Stimulated activated CD8-positive, alpha-beta memory T cell treated with anti-CD3 and anti-CD28 coated beads, Interleukin-15, amount 100 ng/mL, for 24 hours (primary cell): Measurements from ENCODE around the gene PI4KA.
"Not testable (repeated sequence)": the region's sequence is repeated elsewhere in the genome, so short reads cannot be mapped to it uniquely, and the experiment has no call there.

Experiments used
- DNase-seq: peaks from one replicate; pipeline ENCODE4 v3.0.0-alpha.2; 2020; ENCODE audit warnings: low read depth

The PI4KA gene

DNA sequence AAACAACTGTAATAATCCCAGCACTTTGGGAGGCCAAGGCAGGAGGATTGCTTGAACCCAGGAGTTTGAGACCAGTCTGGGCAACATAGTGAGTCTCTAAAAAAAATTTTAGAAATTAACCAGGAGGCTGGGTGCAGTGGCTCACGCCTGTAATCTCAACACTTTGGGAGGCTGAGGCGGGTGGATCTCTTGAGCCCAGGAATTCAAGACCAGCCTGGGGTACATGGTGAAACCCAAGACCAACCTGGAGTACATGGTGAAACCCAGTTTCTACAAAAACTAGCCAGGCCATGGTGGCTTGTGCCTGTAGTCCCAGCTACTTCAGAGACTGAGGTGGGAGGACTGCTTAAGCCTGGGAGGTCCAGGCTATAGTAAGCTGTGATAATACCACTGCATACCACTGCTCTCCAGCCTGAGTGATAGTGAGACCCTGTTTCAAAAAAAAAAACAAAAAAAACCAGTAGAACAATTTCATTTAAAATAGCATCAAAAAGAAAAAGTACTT, 11.2 kb downstream of the PI4KA start:
- DNase-seq = no peak

DNA sequence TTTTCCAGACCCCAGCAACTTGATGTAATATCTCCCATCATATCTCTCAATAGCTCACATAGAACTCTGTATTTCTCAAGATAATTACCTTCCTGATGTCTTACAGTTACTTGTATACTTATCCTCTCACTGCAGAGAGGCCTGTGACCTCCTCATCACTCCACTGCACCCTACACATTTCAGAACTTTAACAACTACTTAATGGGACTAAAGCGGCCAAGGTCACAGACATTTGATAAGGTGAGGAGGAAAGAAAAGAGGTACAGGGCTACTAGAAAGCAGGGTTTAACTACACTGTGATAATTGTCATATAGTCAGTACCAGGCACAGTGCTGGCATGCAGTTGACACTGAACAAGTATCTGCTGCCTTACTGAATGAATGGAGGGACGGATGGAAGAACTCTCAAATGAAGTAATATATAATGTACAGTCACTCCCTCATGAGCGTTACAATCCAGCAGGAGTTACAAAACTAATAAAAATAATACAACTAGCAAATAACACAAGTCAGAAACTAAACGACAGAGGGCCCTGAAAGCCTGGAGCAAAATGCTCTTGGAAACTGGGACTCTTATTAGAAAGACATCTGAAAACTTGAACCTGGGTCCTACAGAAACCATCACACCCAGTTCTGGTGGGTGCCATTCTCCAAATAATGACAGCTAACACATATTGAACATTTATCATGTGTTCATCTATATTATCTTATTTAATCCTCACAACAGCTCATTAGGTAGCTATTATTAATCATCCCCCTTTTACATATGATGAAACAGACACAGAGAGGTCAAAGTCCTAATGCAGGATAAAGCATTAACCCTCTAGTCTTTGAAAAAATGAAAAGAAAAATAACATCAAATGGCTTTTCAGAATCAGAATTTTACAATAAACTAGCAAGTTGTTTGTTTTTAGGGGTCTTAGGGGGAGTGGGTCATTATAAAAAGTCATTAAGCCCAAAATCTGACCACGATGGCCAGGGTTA, 14.3 kb downstream of the PI4KA start:
- no peak for DNase-seq

DNA sequence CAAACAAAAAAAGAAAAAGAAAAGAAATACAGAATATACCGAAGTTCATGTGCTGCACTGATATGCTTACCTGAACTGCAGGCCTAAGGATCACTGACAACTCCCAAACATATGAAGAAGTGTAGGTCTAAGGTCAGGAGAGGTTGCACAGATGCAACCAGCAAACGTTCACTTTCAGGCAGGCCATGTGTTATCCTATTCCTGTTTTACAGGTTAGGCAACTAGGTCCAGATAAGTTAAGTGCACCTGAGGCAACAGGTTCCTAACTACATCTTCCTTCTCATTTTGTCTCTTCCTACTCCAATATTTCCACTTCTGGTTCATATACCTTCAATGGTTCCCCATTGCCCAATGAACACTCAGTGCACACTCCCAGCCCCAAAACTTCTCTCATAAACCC, 15.1 kb downstream of the PI4KA start:
- DNase-seq = no peak

DNA sequence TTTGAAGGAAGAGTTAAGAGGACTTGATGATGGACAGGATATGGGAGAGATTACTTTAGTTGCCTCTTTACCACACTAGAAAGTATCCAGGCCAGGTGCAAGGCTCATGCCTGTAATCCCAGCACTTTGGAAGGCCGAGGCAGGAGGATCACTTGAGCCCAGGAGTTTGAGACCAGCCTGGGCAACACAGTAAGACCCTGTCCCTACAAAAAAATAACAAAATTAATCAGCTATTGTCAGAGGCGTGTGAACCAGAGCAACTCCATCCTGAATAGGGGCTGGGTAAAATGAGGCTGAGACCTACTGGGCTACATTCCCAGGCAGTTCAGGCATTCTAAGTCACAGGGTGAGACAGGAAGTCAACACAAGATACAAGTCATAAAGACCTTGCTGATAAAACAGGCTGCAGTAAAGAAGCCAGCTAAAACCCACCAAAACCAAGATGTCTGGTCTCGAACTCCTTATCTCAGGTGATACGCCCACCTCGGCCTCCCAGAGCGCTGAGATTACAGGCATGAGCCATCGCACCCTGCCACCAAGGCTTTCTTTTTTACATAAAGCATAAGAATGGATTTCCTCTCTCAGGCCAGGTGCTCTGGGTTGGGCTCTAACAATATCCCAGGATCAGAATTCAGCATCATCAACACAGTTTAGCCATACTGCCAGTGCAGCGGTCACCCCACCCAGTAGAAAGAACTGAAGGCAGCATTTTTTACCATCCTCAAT, 17.8 kb downstream of the PI4KA start:
- DNase-seq = no peak

DNA sequence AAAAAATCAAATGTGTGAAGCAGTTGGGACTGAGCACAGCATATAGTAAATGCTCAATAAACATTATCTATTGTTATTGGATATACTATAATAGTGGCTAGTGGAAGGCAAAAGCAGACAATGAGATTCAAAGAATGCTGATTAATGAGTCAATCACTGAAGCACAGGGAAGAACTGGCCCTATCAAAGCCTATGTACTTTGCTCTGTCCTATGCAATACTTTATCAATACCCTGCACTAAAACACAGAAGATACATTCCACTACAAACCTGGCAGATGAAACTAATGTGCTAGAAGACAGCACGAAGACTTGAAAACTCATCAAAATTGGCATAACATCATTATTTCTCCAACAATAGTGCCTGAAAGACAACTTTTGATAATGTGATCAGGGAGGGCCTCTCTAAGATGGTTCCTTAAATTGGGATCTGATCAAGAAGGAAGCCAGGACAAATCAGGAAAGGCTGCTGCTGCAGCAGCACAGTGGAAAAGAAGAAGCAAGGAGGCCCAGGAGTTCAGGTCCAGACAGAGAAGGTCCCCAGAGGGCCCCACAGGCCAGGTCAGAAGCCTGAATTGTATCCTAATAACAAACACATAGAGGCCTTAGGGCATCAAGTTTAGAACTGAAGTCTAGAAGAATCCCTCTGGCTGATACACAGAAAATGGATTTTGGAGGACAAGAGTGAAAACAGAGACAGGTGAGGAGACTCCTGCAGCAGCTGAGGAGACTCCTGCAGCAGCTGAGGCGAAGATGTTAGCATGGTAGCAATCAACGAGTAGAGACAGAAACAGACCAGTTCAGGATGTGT, 18.6 kb downstream of the PI4KA start:
- no peak for DNase-seq

DNA sequence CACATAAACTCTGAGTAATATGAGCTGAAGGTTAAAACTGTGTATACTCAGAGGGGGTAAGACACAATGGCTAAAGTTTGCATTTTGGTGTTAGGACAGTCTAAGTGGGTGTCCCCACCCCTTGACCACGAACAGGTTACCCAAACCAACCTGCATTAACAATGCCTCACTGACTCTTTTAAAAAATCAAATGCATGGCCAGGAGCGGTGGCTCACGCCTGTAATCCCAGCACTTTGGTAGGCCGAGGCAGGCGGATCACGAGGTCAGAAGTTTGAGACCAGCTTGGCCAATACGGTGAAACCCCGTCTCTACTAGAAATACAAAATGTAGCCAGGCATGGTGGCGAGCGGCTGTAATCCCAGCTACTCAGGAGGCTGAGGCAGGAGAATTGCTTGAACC, 19.3 kb downstream of the PI4KA start:
- DNase-seq = not testable (repeated sequence)

DNA sequence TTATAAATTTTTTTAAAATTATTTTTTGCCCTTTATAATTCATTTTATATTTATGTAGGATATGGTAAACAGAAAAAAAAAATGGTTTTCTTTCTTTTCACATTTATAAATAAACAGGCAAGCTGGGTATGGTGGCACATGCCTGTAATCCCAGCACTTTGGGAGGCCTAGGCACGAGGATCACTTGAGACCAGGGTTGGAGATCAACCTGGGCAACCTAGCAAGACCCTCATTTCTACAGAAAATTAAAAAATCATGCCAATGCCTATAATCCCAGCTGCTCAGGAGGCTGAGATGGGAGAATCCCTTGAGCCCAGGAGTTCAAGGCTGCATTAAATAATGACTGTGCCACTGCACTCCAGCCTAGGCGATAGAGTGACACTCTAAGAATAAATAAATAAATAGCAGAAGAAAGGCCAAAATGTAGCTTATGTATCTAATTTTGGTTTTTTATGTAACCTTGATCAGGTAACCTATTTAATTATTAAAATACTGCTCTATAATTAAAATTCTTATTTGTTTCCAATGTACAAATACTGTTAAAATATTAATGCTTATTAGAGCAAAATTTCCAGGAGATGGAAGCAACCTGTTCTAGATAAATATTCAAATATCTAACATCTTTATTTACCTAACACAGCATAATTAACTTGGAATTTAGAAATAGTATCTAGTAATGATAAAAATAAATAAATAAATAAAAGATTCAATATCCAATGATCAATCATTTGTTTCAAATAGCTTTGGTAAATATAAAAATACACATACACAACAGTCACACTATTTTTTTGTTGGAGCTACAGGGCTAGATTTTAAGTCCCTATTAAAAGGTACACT, 21.4 kb downstream of the PI4KA start:
- DNase-seq = no peak

DNA sequence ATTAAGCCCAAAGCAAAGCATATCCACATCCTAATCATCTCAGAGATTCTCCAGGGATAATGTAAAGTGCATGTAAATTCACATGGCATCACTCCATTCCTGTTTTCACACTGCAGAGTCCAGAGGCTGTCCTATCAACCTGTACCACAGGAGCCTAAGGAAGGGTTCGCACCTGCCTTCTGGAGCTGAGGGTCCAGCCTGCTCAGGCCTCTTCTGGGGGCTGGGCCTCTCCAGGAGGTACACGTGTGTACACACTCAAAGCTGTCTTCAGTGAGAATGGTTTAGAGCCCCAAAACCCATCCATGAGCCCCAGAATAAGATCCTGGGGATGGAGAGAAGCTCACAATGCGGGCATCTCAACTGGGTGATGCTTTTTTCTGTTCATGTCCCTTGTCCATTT, 23.9 kb downstream of the PI4KA start:
- no peak for DNase-seq

DNA sequence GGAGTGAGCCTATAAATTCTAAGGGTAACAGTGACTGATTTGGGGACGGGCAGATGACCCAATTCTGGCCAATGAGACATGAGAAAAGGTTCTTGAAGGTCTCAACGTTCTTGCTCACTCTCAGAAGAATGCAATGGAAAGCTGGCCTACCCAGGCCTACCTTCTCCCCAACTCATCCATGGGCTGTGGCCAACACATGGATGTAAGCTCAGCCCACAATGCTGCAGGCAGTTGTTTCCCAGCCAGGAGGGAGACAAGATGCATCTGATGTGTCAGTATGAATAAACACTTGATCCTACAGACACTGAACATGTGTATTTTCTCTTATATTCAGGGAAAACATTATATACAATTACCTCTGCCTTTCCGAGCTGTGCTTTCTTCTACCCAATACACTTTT, 24.4 kb downstream of the PI4KA start:
- no peak for DNase-seq

DNA sequence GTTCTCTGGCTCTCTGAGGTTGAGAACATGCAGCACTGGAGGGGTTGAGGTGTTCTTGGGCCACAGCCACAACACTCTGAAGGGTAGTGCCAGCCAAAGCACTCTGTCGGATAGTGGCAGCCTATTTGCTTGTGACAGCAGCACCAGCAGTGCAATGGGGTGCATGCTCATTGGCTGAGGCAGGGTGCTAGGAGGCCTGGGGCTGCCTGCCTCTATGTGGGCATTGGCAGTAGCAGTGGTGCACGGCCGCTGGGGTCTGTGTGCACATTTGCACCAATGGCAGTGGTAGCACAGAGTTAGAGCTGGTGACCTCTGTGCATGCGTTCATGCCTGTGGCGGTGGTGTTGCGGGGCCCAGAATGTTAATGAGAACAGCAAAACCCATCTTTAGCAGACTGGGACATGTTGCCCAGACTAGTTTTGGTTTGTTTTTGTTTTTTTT, 25.4 kb downstream of the PI4KA start:
- no peak for DNase-seq

DNA sequence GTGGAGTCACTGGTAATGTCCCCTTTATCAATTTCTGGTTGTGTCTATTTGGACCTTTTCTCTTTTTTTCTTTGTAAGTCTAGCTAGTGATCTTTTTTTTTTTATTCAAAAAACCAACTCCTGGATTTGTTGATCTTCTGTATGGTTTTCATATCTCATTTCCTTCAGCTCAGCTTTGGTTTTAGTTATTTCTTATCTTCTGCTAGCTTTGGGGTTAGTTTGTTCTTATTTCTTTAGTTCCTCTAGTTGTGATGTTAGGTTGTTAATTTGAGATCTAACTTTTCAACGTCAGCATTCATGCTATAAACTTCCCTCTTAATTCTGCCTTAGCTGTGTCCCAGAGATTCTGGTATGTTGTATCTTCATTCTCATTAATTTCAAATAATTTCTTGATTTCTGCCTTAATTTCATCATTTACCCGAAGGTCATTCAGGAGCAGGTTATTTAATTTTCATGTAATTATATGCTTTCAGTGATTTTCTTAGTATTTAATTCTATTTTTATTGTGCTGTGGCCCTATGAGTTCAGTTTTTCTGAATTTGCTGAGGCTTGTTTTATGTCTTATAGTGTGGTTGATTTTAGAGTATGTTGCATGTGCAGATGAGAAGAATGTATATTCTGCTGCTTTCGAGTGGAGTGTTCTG, 29.0 kb downstream of the PI4KA start:
- DNase-seq = no peak

DNA sequence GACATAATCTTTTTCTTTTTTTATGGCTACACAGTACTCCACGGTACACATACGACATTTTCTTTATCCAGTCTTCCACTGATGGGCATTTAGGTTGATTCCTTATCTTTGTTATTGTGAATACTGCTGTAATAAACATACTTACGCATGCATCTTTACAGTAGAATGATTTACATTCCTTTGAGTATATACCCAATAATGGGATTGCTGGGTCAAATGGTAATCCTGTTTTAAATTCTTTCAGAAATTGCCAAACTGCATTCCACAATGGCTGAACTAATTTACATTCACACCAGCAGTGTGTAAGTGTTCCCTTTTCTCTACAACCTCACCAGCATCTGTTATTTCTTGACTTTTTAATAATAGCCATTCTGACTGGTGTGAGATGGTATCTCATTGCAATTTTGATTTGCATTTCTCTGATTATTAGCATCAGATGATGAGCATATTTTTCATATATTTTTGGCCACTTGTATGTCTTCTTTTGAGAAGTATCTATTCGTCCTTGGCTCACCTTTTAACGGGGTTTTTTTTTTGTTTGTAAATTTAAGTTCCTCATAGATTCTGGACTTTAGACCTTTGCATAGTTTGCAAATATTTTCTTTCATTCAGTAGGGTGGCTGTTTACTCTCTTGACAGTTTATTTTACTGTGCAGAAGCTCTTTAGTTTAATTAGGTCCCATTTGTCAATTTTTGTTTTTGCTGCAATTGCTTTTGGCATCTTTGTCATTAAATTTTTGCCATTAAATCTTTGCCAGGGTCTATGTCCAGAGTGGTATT, 32.0 kb downstream of the PI4KA start:
- DNase-seq = not testable (repeated sequence)

DNA sequence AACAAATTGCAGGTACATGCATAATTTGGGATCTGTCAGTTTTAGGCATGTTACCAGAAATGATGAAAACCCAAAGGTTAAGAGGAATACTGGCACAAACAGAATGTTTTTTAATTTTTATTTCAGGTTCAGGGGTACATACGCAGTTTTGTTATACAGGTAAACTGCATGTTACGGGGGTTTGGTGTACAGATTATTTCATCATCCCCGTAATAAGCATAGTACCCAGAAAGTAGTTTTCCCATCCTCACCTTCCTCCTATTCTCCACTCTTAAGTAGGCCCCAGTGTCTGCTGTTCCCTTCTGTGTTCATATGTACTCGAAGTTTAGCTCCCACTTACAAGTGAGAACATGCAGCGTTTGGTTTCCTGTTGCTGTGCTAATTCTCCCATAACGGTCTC, 33.0 kb downstream of the PI4KA start:
- DNase-seq = no peak

DNA sequence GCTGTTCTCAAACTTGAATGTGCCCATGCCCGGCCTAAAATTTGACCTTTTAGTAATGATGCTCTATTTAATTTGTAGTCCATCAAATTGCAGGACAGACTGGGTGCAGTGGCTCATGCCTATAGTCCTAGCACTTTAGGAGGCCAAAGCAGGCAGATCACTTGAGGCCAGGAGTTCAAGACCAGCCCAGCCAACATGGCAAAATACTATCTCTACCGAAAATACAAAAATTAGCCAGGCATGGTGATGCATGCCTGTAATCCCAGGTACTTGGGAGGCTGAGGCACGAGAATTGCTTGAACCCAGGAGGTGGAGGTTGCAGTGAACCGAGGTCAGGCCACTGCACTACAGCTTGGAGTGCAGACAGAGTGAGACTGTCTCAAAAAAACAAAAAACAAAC, 33.4 kb downstream of the PI4KA start:
- DNase-seq = not testable (repeated sequence)

DNA sequence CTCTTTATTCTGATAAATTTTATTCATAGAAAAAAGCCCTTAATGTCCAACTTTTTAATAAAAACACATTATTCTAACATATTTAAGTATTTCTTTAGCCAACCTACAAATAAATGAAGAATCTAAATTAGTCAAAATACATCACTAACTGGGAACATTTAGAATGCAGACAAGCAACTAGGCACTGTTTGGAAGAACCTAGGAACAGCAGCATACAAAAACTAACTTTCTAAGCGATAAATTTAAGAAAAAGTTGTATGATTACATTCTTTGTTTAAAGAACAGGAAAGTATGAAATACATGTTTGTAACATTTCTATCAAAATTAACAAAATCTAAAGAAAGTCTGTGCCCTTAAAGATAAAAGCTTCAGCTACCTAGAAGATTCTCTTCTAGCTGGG, 35.3 kb downstream of the PI4KA start:
- DNase-seq = no peak

DNA sequence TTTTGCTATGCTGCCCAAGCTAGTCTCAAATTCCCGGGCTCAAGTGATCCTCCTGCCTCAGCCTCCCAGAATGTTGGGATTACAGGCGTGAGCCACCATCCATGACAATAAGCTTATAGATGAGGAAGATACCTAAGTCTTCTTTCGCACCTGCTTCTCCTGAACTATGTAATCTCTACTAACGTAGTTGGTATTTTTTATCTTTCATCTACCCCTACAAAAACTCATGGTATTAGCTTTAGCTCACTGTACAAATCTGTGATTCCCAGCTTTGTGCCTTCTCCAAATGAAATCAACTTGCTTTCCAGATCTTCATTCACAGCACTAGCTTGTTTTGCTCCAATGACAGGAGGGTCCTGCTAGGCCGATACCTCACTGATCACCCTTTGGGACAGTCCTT, 36.4 kb downstream of the PI4KA start:
- no peak for DNase-seq

DNA sequence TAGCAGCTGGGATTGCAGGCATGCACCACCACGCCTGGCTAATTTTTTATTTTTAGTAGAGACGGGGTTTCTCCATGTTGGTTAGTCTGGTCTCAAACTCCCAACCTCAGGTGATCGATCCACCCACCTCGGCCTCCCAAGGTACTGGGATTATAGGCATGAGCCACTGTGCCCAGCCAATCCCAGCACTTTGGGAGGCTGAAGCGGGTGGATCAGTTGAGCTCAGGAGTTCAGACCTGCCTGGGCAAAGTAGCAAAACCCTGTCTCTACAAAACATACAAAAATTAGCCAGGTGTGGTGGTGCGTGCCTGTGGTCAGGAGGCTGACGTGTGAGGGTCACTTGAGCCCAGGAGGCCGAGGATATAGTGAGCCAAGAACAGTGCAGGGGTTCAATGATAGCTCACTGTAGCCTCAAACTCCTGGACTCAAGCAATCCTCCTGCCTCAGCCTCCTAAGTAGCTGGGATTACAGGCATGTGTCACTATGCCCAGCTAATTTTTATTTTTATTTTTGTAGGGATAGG, 36.8 kb downstream of the PI4KA start:
- DNase-seq = not testable (repeated sequence)

DNA sequence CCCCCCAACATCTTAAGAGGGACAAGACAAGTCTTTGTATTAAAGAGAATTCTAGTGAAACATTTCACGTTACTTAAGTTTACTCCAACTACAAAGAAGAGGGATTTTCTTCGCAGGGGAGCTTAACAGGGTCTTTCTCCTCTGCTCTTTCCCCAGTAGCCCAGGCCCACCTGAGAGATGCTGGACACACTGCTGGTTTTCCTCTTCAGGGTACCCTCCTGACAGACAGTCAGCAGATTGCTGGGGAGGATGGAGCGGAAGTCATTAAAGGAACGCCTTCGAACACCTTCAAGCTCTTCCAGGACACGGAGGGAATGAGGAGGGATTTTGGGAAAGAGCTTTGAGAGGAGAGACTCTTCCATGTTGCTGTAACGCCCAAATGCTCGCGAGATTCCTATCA, 39.1 kb downstream of the PI4KA start:
- no peak for DNase-seq

DNA sequence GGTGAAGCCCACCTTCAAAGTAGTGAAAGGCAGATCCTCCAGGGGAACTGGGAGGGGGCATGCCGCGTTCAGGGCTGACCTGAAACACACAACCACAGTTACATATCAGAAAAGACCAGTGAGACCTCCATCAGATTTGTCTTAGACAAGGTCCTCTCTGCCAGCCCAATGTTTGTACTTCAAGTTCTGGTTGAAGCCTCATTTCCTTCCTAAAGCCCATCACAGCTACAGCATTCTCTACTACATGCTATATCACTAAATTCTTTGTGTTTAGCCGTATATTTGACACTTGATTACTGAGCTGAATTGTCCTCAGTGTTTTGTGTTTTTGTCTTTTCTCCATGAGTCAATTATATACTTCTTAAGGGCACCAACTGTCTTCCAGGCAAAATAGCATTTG, 40.1 kb downstream of the PI4KA start:
- no peak for DNase-seq

DNA sequence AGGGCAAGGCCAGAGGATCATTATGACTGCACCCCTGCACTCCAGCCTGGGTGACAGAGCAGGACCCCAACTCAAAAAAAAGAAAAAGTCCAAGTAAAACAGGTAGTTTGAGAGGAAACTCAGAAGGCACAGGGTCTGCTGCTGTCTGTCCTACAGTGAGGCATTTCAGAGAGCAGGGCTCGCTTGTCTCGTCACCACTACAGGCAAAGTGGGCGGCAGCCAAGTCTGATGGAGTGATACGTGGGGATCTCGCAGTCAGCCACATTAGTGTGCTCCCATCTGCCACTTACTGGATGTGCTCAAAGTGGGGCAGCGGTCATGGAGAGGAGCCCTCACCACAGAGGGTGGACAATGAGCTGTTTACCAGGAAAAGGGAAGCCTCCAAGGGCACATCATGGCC, 42.1 kb downstream of the PI4KA start:
- no peak for DNase-seq
